Neural progenitor cell (in vitro differentiated cells): Measurements from ENCODE around the gene TBC1D17. TPM values are rescaled to one million over a fixed set of nuclear protein-coding genes. Genes with fewer than 3 reads are reported as not detected.

Experiments used
- DNase-seq: peaks from one replicate; pipeline ENCODE4 v3.0.0-alpha.2; 2016; ENCODE audit warnings: low spot score
- H2AFZ ChIP-seq: fragments of 200-600 bp; sonication (generic); replicated peaks from 2 replicates; pipeline ENCODE4 v1.6.1; 2016; ENCODE audit warnings: antibody characterized with exemption
- H3F3A ChIP-seq: fragments of 200-600 bp; sonication (generic); 2 replicates; pipeline ENCODE4 v1.6.1; 2016; ENCODE audit warnings: antibody characterized with exemption, low read depth
- H3K27ac ChIP-seq: fragments of 200-600 bp; sonication (generic); 2 replicates; pipeline ENCODE4 v1.5.1; 2016; ENCODE audit warnings: mild to moderate bottlenecking
- H3K27me3 ChIP-seq: fragments of 200-600 bp; sonication (generic); 2 replicates; pipeline ENCODE4 v1.6.1; 2016; ENCODE audit warnings: mild to moderate bottlenecking, moderate library complexity
- H3K36me3 ChIP-seq: fragments of 200-600 bp; sonication (generic); 2 replicates; pipeline ENCODE4 v1.5.1; 2016
- H3K4me1 ChIP-seq: fragments of 200-600 bp; sonication (generic); 2 replicates; pipeline ENCODE4 v1.6.1; 2016; ENCODE audit warnings: mixed run types
- H3K4me2 ChIP-seq: fragments of 200-600 bp; sonication (generic); 2 replicates; pipeline ENCODE4 v1.6.1; 2016
- H3K4me3 ChIP-seq: fragments of 200-600 bp; sonication (generic); 2 replicates; pipeline ENCODE4 v1.5.1; 2016
- H3K79me2 ChIP-seq: fragments of 200-600 bp; sonication (generic); 2 replicates; pipeline ENCODE4 v1.6.1; 2016; ENCODE audit warnings: low read depth
- H3K9ac ChIP-seq: fragments of 200-600 bp; sonication (generic); 2 replicates; pipeline ENCODE4 v1.6.1; 2016
- H3K9me3 ChIP-seq: fragments of 200-600 bp; sonication (generic); 2 replicates; pipeline ENCODE4 v1.5.1; 2016; ENCODE audit warnings: low read depth
- H4K20me1 ChIP-seq: fragments of 200-600 bp; sonication (generic); 2 replicates; pipeline ENCODE4 v1.6.1; 2016; ENCODE audit warnings: low read depth
- H3K27ac Mint-ChIP-seq: 3 replicates; pipeline ENCODE4 v1.8.0; 2021; ENCODE audit warnings: mixed read lengths
- H3K27me3 Mint-ChIP-seq: 2 replicates; pipeline ENCODE4 v1.8.0; 2022; ENCODE audit warnings: low read depth, mild to moderate bottlenecking, inconsistent platforms, moderate library complexity, mixed read lengths; ENCODE audit not compliant: insufficient read depth
- H3K36me3 Mint-ChIP-seq: 3 replicates; pipeline ENCODE4 v1.8.0; 2021; ENCODE audit warnings: mixed read lengths
- H3K4me1 Mint-ChIP-seq: 3 replicates; pipeline ENCODE4 v1.8.0; 2021; ENCODE audit warnings: mixed read lengths
- H3K4me3 Mint-ChIP-seq: 3 replicates; pipeline ENCODE4 v1.8.0; 2021; ENCODE audit warnings: mild to moderate bottlenecking, moderate library complexity, mixed read lengths
- H3K9me3 Mint-ChIP-seq: 3 replicates; pipeline ENCODE4 v1.8.0; 2020; ENCODE audit warnings: mixed read lengths
- CTCF ChIP-seq: fragments of 200-600 bp; sonication (generic); IDR thresholded peaks from 2 replicates; pipeline ENCODE4 v1.5.1; 2017; ENCODE audit warnings: antibody characterized with exemption, mild to moderate bottlenecking
- EZH2 ChIP-seq: fragments of 200-600 bp; sonication (generic); IDR thresholded peaks from 2 replicates; pipeline ENCODE4 v1.6.1; 2017; ENCODE audit warnings: antibody characterized with exemption, mild to moderate bottlenecking, moderate library complexity
- EZH2phosphoT487 ChIP-seq: fragments of 200-600 bp; sonication (generic); IDR thresholded peaks from 2 replicates; pipeline ENCODE4 v1.6.1; 2017; ENCODE audit warnings: antibody characterized with exemption
- total RNA-seq: library from RNA; depleted of rRNA; stranded (reverse); fragments of >200 nt; gene quantifications from 2 replicates; pipeline ENCODE4 v1.2.3, GENCODE V29; 2015; ENCODE audit warnings: low replicate concordance

Gene TBC1D17
- total RNA-seq, 1 donor from 2014 or later: 10.4 TPM

- peaks cover 9% of the 10 kb centered on the region for H3K4me1 ChIP-seq
- H3K27me3 Mint-ChIP-seq: peaks cover 9% of the 10 kb centered on the region
- DNase-seq: no peak
- H3K4me3 ChIP-seq: no peak overlapping the region
- no peak overlapping the region for H3K9ac ChIP-seq
- H3K4me1 Mint-ChIP-seq: peaks cover 23% of the 10 kb centered on the region
- H3K9me3 Mint-ChIP-seq: no peaks in the 10 kb centered on the region
- TF ChIP-seq EZH2: no peak
- no peak for TF ChIP-seq EZH2phosphoT487
- TF ChIP-seq CTCF: no peak
- H3F3A ChIP-seq: peaks cover 22% of the 10 kb centered on the region
- H3K36me3 ChIP-seq: no peaks in the 10 kb centered on the region
- H3K4me3 Mint-ChIP-seq: peak overlapping the region; percentile 73
- H3K36me3 Mint-ChIP-seq: peaks cover 16% of the 10 kb centered on the region
- no peaks in the 10 kb centered on the region for H3K27me3 ChIP-seq
- H3K4me2 ChIP-seq: no peak overlapping the region
- no peaks in the 10 kb centered on the region for H3K9me3 ChIP-seq
- H3K79me2 ChIP-seq: peaks cover 28% of the 10 kb centered on the region
- no peak overlapping the region for H3K27ac ChIP-seq
- peaks cover 12% of the 10 kb centered on the region for H4K20me1 ChIP-seq
- no peak overlapping the region for H3K27ac Mint-ChIP-seq
- H2AFZ ChIP-seq: no peak overlapping the region
These were observed 54.0 kb downstream of the TBC1D17 start for GRCh38 chr19:49931293-49932040.

GRCh38 chr19:49932041-49932451 lies 54.5 kb downstream of the TBC1D17 start:
- Histone ChIP-seq H3K79me2 (peaks cover 22% of the 10 kb centered on the region), H2AFZ (no peak overlapping the region), H3K4me3 (no peak overlapping the region), H3K4me1 (peaks cover 9% of the 10 kb centered on the region), H3F3A (peaks cover 22% of the 10 kb centered on the region), H4K20me1 (peaks cover 9% of the 10 kb centered on the region), H3K27ac (no peak overlapping the region), H3K9ac (no peak overlapping the region), H3K4me2 (no peak overlapping the region), H3K36me3 (no peaks in the 10 kb centered on the region), H3K9me3 (no peaks in the 10 kb centered on the region), H3K27me3 (peaks cover 2% of the 10 kb centered on the region)
- peaks cover 12% of the 10 kb centered on the region for H3K27me3 Mint-ChIP-seq
- TF ChIP-seq EZH2 (no peak), CTCF (no peak), EZH2phosphoT487 (no peak)
- no peak for DNase-seq
- no peak overlapping the region for H3K27ac Mint-ChIP-seq
- no peak overlapping the region for H3K4me3 Mint-ChIP-seq
- H3K36me3 Mint-ChIP-seq: peaks cover 14% of the 10 kb centered on the region
- H3K9me3 Mint-ChIP-seq: no peaks in the 10 kb centered on the region
- peaks cover 21% of the 10 kb centered on the region for H3K4me1 Mint-ChIP-seq

- peaks cover 14% of the 10 kb centered on the region for H3K4me1 Mint-ChIP-seq
These were observed 55.2 kb downstream of the TBC1D17 start for GRCh38 chr19:49932731-49933131.

More at GRCh38 chr19:49932731-49933131, 55.2 kb downstream of the TBC1D17 start:
- H3K9ac ChIP-seq: no peak overlapping the region
- Mint-ChIP-seq H3K9me3 (no peaks in the 10 kb centered on the region), H3K27me3 (peaks cover 12% of the 10 kb centered on the region), H3K4me3 (no peak overlapping the region), H3K27ac (no peak overlapping the region), H3K36me3 (peaks cover 9% of the 10 kb centered on the region)
- no peaks in the 10 kb centered on the region for H3K36me3 ChIP-seq
- H3K4me3 ChIP-seq: no peak overlapping the region
- H3F3A ChIP-seq: peaks cover 22% of the 10 kb centered on the region
- H3K27ac ChIP-seq: no peak overlapping the region
- H4K20me1 ChIP-seq: peaks cover 3% of the 10 kb centered on the region
- TF ChIP-seq CTCF: no peak
- no peak for TF ChIP-seq EZH2
- peaks cover 4% of the 10 kb centered on the region for H3K4me1 ChIP-seq
- H3K79me2 ChIP-seq: peaks cover 16% of the 10 kb centered on the region
- peaks cover 6% of the 10 kb centered on the region for H3K27me3 ChIP-seq
- no peak overlapping the region for H2AFZ ChIP-seq
- H3K9me3 ChIP-seq: no peaks in the 10 kb centered on the region
- H3K4me2 ChIP-seq: no peak overlapping the region
- no peak for DNase-seq
